AG09319 (cell line): Measurements from ENCODE around the gene IDUA.

Source experiments
- DNase-seq: peaks from one replicate; pipeline ENCODE4 v3.0.0-alpha.2; 2010; ENCODE audit warnings: low read depth; ENCODE audit errors: extremely low read depth
- CTCF ChIP-seq: IDR thresholded peaks from 2 replicates; pipeline ENCODE4 v1.5.1; 2011; ENCODE audit warnings: low read depth, mild to moderate bottlenecking, inconsistent platforms, low read length, moderate library complexity

IDUA gene

DNA sequence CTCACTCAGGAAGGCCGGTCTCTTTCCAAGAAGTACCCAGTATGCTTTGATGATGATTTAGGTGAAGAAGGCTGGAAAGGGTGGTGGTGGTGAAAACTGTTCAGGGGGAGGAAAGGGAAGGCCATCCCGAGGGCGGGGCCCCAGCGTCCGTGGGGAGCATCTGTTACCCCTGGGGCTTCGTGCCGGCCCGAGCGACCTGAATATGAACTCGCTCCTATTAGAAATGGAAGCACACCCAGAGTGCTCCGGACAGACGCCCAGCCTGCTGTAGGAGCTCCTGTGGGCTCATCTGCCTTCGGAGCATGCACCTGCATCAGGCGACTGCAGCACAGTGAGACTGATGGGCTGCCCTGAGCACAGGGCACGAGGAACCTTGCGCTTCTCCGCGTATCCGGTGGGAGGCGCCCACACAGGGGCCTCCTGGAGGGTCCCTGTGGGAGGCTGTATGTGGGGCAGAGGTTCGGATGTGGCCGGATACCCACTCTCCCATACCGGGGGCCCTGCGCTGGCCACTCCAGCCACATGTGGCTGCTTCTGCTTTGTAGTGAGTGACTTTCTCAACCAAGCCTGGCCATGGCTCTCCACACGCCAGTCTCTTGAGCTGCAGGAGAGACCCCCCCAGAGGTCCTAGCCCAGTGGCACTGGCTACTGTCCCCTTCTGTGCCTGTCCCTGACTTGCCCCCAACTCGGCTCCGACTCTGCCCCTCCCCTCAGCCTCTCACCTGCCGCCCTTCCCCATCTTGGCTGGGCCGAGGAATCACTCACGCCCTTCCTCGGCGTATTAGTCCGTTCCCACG lies 61.3 kb downstream of the IDUA start:
- no peak for TF ChIP-seq CTCF
- no peak for DNase-seq

GRCh38 chr4:1048773-1049590 lies 62.1 kb downstream of the IDUA start:
- DNase-seq: no peak
- TF ChIP-seq CTCF: no peak

DNA sequence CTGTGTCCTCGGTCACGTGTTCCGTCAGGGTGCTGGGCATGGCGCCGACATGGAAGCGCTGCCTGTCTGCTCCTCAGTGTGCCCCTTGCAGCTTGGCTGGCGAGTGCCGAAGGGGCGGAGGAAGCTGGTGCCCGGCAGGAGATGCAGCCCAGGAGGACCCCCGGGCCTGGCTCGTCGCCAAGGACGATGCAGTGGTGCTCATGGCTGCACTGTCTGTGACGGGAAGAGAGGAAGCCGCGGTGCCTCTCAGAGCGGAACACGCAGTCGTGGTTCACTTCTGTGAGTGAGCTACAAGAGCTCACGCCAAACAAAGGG lies 62.7 kb downstream of the IDUA start:
- DNase-seq: no peak
- TF ChIP-seq CTCF: no peak

- peak; percentile 33 for TF ChIP-seq CTCF
- DNase-seq: no peak
Measured at GRCh38 chr4:1050486-1051213, 63.8 kb downstream of the IDUA start.

DNA sequence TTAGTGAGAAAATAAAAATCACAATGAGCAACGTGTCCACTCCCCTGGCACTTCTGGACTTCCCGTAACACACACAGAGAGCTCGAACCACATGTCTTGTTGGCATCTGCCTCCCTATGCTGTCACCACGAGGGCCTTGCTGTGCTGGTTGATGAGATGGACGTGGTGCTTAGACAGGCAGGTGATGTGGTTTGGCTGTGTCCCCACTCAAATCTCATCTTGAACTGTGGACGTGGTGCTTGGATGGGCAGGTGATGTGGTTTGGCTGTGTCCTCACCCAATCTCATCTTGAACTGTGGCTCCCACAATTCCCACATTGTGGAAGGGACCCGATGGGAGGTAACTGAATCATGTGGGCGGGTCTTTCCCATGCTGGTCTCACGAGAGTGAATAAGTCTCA lies 64.6 kb downstream of the IDUA start:
- no peak for TF ChIP-seq CTCF
- DNase-seq: no peak

- no peak for TF ChIP-seq CTCF
- DNase-seq: no peak
Measured at GRCh38 chr4:1052231-1052671, 65.4 kb downstream of the IDUA start.
